HG02973 (cell line): ENCODE results near the gene SCAI.
"Not testable (repeated sequence)": the region's sequence is repeated elsewhere in the genome, so short reads cannot be mapped to it uniquely, and the experiment has no call there.

ENCODE experiments used
- ATAC-seq: cut with Tn5 transposase; IDR thresholded peaks from one replicate; pipeline ENCODE4 v1.9.1; 2021; ENCODE audit warnings: moderate library complexity; ENCODE audit not compliant: unreplicated experiment

The SCAI gene

DNA sequence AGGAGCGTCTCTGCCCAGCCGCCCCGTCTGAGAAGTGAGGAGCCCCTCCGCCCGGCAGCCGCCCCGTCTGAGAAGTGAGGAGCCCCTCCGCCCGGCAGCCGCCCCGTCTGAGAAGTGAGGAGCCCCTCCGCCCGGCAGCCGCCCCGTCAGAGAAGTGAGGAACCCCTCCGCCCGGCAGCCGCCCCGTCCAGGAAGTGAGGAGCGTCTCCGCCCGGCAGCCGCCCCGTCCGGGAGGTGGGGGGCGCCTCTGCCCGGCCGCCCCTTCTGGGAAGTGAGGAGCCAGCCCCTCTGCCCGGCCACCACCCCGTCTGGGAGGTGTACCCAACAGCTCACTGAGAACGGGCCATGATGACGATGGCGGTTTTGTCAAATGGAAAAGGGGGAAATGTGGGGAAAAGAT lies 34.8 kb downstream of the SCAI start:
- ATAC-seq = not testable (repeated sequence)

GRCh38 chr9:125106285-125106893 lies 36.9 kb downstream of the SCAI start:
- no peak for ATAC-seq

DNA sequence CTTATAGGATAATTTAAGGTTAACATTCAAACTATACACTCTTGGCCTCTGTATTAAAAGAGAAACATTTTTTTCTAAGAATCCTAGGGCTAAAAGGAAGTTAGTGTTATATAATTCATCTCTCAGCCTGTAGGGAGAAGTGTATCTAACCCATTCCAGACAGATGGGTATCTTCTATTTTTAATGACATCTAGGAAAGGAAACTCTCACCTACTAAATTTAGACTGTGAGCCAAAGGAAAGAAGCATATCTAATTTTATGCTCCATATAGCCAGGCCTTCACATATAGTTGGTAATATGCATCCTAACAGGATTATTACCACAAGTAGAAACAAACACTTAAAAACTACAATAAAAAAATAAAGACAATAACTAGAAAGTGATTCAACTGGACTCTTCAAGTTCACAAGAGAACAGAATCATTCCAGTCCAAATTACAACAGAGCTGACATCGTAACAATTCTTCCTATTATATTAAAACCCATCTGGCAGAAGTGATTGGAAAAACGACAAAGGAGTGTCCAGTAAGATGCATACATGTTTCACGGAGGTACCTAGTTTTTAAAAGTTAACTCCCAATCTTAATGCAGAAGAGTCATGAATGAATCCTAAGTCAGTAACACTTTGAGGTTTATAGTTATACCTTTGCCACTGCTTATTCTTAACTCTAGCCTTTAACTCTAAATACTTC lies 39.4 kb downstream of the SCAI start:
- ATAC-seq = no peak

DNA sequence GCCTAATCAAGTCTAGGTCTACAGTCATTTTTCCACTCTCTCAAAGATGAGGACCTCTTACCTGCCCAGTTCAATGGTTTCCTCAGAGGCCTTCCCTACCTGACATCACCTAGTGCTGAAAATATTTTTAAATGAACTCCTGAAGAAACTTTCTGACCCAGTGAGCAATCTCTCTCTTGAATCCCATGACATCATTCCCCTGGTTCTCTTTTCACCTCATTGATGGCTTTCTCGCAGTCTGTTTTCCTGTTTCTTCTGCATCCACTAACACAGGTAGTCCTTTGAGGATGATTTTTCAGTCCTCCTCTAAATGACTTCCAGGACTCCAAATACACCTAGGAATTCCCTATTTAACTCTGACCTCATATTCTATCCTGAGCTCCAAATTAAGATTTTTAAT lies 40.3 kb downstream of the SCAI start:
- no peak for ATAC-seq

DNA sequence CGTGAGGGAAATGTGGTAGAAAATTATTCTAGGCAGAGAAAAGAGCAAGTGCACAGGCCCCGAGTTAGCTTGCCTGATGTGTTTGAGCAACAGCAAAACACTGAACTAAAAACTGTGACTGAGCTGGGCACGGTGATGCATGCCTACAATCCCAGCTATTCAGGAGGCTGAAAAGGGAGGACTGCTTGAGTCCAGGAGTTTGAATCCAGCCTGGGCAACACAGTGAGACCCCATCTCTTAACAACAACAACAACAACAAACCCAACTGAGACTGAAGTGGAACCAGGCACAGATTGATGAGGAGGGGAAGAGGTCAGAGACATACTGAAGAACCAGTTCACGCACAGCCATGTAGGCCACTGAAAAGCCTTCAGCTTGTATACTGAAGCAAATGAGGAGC lies 42.5 kb downstream of the SCAI start:
- no peak for ATAC-seq

DNA sequence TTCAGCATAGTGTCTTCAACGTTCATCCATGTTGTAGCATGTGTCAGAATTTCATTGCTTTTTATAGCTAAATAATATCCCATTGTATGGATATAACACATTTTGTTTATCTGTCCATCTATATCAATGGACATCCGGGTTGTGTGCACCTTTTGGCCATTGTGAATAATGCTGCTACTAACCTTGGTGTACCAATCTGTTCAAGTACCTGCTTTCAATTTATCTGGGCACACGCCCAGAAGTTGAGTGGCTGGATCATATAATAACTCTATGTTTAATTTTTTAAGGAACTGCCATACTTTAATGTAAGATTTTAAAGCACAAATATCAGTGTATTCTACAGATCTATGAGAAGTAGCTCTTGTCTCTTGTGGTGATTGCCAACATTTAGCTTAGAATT lies 43.5 kb downstream of the SCAI start:
- ATAC-seq = no peak

DNA sequence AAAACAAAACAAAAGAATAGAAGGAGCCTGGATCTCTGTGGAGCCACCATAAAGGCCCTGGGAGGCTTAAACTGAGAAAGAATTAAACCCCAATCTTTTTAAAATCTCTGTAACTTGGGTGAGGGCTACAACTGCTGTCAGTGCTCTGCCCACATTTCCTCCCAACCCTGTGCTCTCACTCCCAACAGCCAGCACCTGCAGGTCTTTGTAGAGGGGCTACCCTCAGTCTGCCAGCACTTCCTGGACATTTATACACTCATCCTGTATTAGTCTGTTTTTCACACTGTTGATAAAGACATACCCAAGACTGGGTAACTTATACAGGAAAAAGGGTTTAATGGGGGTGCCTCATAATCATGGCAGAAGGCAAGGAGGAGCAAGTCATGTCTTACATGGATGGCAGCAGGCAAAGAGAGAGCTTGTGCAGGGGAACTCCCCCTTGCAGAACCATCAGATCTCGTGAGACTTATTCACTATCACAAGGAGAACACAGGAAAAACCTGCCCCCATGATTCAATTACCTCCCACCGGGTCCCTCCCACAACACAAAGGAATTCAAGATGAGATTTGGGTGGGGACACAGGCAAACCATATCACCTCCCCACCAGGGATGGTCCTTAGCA lies 47.4 kb downstream of the SCAI start:
- ATAC-seq = no peak

DNA sequence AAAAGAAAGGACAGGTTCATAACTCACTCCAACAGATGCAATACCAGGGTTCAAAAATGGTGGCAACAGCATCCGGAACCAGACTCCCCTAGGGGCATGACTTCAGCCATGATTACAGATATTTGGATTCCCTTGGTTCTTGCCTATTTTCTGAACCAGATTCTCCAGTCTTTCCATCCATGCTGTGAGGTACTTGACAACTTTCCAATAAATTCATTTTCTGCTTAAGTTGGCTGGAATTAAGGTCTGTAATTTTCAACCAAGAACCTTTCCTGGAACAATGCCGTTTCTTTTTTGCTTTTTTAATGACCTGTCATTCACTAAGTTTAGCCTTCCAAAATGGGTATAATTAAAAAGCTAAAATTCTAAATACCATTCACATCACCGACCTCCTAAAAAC lies 52.2 kb downstream of the SCAI start:
- ATAC-seq = no peak

DNA sequence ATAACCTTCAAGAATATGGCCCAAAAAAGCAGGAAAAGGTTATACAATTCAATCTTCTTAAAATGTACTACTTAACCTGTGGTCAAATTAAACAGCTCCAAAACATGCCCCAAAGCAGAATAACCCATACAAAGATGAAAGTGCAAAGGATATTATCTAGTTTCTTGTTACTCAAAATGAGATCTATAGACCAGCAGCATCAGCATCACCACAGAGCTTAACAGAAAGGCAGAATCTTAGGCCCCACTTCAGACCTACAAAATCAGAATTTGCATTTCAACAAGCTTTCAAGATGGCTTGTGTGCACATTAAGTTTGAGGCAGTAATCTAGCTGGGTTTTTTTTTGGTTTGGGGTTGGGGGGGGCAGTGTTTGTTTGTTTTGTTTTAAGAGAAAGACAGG lies 54.0 kb downstream of the SCAI start:
- ATAC-seq = peak; percentile 43

- no peak for ATAC-seq
Observed at GRCh38 chr9:125088752-125089151, 54.6 kb downstream of the SCAI start.

GRCh38 chr9:125085703-125086477 lies 57.4 kb downstream of the SCAI start:
- no peak for ATAC-seq

DNA sequence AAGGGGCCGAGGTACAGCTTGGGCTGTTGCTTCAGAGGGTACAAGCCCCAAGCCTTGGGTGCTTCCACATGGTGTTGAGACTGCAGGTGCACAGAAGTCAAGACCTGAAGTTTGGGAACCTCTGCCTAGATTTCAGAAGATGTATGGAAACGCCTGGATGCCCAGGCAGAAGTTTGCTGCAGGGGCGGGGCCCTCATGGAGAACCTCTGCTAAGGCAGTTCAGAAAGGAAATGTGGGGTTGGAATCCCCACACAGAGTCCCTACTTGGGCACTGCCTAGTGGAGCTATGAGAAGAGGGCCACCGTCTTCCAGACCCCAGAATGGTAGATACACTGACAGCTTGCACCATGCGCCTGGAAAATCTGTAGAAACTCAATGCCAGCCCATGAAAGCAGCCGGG lies 61.1 kb downstream of the SCAI start:
- not testable (repeated sequence) for ATAC-seq

DNA sequence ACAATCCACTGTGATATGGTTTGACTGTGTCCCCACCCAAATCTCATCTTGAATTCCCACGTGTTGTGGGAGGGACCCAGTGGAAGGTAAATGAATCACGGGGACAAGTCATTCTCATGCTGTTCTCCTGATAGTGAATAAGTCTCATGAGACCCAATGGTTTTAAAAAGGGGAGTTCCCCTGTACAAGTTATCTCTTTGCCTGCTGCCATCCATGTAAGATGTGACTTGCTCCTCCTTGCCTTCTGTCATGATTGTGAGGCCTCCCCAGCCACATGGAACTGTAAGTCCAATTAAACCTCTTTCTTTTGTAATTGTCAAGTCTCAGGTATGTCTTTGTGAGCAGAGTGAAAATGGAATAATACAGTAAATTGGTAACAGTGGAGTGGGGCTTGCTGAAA lies 62.5 kb downstream of the SCAI start:
- ATAC-seq = not testable (repeated sequence)

DNA sequence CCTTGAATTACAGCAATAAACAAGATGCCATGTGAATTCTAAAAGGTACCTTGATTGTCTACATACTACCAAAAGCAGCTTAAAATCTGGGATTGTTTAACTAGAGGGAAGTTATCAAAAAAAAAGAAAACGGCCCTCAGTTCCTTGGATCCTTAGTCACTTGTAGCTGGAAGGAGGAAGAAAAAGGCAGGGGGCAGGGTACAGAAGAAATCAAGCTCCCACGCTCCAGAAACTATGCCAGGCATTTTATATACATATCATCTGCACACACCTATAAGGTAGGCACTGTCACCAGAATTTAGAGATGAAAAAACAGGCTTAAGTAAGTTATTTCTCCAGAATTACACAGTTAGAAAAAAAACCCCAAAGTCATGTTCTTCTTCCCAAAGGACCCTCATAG lies 63.4 kb downstream of the SCAI start:
- no peak for ATAC-seq

- ATAC-seq = no peak
Observed at GRCh38 chr9:125075997-125076396, 67.3 kb downstream of the SCAI start.

GRCh38 chr9:125074976-125075375 lies 68.4 kb downstream of the SCAI start:
- ATAC-seq = no peak

DNA sequence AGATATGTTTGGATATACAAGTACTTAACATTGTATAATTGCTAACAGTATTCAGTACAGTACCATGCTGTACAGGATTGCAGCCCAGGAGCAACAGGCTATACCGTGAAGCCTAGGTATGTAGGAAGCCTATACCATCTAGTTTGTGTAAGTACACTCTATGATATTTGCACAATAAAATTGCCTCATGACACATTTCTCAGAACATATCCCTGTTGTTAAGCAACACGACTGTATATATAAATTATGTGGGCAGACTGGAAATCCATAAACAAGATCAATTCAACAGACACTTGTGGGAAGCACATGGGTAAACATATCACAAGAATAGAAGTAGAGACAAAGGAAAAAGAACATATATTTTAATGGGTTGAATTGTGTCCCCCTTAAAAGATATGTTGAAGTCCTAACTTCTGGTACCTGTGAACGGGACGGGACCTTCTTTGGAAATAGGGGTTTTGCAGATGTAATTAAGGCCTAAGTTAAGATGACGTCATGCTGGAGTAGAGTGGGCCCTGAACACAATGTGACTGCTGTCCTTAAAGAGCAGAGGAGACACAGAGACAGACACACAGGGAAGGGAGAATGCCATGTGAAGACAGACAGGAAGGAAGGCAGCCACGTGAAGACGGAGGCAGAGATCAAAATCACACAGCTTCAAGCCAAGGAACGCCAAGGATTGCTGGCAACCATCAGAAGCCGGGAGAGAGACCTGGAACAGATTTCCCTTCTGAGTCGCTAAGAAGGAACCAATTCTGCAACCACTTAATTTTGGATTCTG lies 76.3 kb downstream of the SCAI start:
- no peak for ATAC-seq

DNA sequence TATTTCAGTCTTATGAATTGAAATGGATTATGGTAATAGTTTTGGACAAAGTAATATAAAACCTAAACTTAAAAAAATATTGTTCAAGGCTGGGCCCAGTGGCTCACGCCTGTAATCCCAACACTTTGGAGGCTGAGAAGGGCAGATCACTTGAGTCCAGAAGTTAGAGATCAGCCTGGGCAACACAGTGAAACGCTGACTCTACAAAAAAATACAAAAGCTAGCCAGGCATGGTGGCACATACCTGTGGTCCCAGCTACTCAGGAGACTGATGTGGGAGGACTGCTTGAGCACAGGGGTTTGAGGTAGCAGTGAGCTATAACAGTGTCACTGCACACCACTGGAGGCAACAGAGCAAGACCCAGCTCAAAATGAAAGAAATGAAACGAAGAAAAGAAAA lies 81.9 kb downstream of the SCAI start:
- no peak for ATAC-seq

DNA sequence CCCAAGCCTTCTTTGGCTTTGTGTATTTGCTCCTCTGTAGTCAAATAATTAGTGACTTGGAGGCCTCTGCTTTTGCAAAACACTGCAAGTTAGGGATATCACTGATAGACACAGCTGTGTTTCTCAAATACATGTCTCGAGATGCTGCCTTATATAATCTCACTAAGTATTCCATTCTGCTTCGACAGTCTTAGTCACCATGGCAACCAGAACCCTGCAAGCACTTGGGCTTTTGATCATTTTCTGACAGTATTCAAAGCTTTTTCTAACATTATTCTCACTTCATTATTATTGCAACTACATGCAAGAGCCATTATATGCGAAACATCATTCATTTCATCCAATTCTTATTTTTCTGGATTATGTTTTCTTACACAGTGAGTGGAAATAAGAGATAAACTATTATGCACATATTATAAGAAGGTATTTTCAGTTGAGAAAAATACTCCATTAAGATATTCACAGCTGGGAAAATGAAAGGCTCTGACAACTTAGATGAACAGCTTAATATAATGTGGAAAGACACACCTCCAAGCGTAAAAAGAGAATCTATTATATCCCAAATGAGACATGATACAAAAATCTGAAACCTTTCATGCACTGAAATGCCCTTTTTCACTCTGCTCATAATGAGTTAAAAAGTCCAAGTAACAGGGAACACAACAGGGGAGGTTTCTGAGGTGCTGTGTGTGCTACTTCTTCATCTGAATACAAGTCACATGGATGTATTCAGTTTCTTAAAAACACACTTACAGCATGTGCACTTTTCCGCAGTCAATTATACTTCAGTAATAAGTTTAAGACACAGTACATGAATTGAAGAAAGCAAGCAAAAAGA lies 93.9 kb downstream of the SCAI start:
- ATAC-seq = no peak

DNA sequence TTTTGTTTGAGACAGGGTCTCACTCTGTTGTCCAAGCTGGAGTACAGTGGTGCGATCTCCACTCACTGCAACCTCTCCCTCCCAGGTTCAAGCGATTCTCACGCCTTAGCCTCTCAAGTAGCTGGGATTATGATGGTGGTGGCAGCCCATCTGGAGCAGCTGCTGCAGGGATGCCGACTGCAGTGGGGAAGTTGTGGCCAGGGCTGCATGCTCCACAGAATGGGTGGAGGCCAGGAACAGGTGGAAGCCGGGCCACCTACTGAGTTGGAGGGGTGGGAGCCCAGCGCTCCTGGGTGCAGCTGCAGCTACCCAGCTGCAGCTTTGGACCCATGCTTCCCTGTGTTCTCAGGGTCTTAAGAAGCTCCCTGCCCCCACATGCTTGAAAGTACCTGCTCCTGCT lies 99.7 kb downstream of the SCAI start:
- no peak for ATAC-seq
